Endodermal cell (in vitro differentiated cells): ENCODE data around the gene CALCB. TPM values are rescaled to one million over a fixed set of nuclear protein-coding genes. Genes with fewer than 3 reads are reported as not detected.

Experiments
- DNase-seq: peaks from one replicate; pipeline ENCODE4 v3.0.0-alpha.2; 2017
- H3K27ac ChIP-seq: 2 replicates; pipeline ENCODE4 v1.5.1; 2013; ENCODE audit warnings: mild to moderate bottlenecking, low read depth, low read length, moderate library complexity
- H3K27me3 ChIP-seq: 2 replicates; pipeline ENCODE4 v1.6.1; 2013; ENCODE audit warnings: mild to moderate bottlenecking, low read length, moderate library complexity; ENCODE audit not compliant: insufficient read depth, control insufficient read depth, poor library complexity, severe bottlenecking
- H3K36me3 ChIP-seq: 2 replicates; pipeline ENCODE4 v1.7.0; 2013; ENCODE audit warnings: mild to moderate bottlenecking, low read length, moderate library complexity; ENCODE audit not compliant: control insufficient read depth, insufficient read depth
- H3K4me1 ChIP-seq: one replicate; pipeline ENCODE4 v1.7.0; 2013; ENCODE audit warnings: low read length; ENCODE audit not compliant: control insufficient read depth, insufficient read depth
- H3K4me3 ChIP-seq: 2 replicates; pipeline ENCODE4 v1.5.1; 2013; ENCODE audit warnings: mild to moderate bottlenecking, low read length, moderate library complexity
- H3K9ac ChIP-seq: 2 replicates; pipeline ENCODE4 v1.6.1; 2013; ENCODE audit warnings: mild to moderate bottlenecking, low read length, moderate library complexity; ENCODE audit not compliant: poor library complexity, severe bottlenecking; ENCODE audit errors: extremely low read depth
- H3K9me3 ChIP-seq: 2 replicates; pipeline ENCODE4 v1.6.1; 2013; ENCODE audit warnings: mild to moderate bottlenecking, low read length, moderate library complexity; ENCODE audit not compliant: control insufficient read depth
- H3K27ac Mint-ChIP-seq: 2 replicates; pipeline ENCODE4 v1.8.0; 2020; ENCODE audit warnings: mixed read lengths
- H3K27me3 Mint-ChIP-seq: 2 replicates; pipeline ENCODE4 v1.8.0; 2021; ENCODE audit warnings: mild to moderate bottlenecking, mixed read lengths; ENCODE audit not compliant: insufficient read depth
- H3K36me3 Mint-ChIP-seq: 2 replicates; pipeline ENCODE4 v1.8.0; 2020; ENCODE audit warnings: low read depth, mixed read lengths
- H3K4me1 Mint-ChIP-seq: 2 replicates; pipeline ENCODE4 v1.8.0; 2020; ENCODE audit warnings: mixed read lengths
- H3K4me3 Mint-ChIP-seq: 2 replicates; pipeline ENCODE4 v1.8.0; 2020; ENCODE audit warnings: mild to moderate bottlenecking, moderate library complexity, mixed read lengths
- H3K9me3 Mint-ChIP-seq: 2 replicates; pipeline ENCODE4 v1.8.0; 2020; ENCODE audit warnings: mild to moderate bottlenecking, mixed read lengths
- WGBS, 2 experiments: methylation state at CpG; one replicate each; pipeline versions ENCODE4 v1.1.5 to v1.1.7; 2013; ENCODE audit warnings: missing lambda C conversion rate in 2 of 2, mixed read lengths in 1 of 2; ENCODE audit not compliant: insufficient coverage in 1 of 2, insufficient read length in 1 of 2; 5-methylcytosine and 5-hydroxymethylcytosine counted together
- total RNA-seq, 2 donors: library from RNA; stranded (reverse); fragmentation: NEBNext Ultra II Directional in 1 of 2; extraction: Animal tissue kit (Norgen Biotek cat#: 25700) in 1 of 2; gene quantifications; 2 replicates in 1 of 2; 3 replicates in 1 of 2; pipeline ENCODE4 v1.2.1, GENCODE V29; 2021
- TF ChIP-seq, protein P1 (sequence below): fragments of 200-600 bp; sonication (generic); conservative IDR thresholded peaks from 2 replicates; pipeline ENCODE4 v1.5.0; 2021; ENCODE audit warnings: antibody characterized with exemption, mild to moderate bottlenecking

Gene CALCB
- total RNA-seq, 2 donors from 2014 or later, result not detected

GRCh38 chr11:15071556-15072255, 1.7 kb upstream of the CALCB start:
- Histone ChIP-seq H3K9ac (no peak overlapping the region), H3K27me3 (peaks cover 48% of the 10 kb centered on the region), H3K27ac (no peak overlapping the region), H3K4me1 (no peaks in the 10 kb centered on the region), H3K4me3 (no peak overlapping the region), H3K36me3 (no peaks in the 10 kb centered on the region), H3K9me3 (peaks cover 8% of the 10 kb centered on the region)
- peaks cover 35% of the 10 kb centered on the region for H3K27me3 Mint-ChIP-seq
- H3K9me3 Mint-ChIP-seq, result peaks cover 54% of the 10 kb centered on the region
- DNase-seq, result no peak
- 91 to 94% methylated on average over 13 to 32 of the region's 32 CpGs for WGBS, 2 experiments
- H3K4me1 Mint-ChIP-seq, result no peaks in the 10 kb centered on the region
- no peak overlapping the region for H3K27ac Mint-ChIP-seq
- no peaks in the 10 kb centered on the region for H3K36me3 Mint-ChIP-seq
- TF ChIP-seq, protein P1, sequence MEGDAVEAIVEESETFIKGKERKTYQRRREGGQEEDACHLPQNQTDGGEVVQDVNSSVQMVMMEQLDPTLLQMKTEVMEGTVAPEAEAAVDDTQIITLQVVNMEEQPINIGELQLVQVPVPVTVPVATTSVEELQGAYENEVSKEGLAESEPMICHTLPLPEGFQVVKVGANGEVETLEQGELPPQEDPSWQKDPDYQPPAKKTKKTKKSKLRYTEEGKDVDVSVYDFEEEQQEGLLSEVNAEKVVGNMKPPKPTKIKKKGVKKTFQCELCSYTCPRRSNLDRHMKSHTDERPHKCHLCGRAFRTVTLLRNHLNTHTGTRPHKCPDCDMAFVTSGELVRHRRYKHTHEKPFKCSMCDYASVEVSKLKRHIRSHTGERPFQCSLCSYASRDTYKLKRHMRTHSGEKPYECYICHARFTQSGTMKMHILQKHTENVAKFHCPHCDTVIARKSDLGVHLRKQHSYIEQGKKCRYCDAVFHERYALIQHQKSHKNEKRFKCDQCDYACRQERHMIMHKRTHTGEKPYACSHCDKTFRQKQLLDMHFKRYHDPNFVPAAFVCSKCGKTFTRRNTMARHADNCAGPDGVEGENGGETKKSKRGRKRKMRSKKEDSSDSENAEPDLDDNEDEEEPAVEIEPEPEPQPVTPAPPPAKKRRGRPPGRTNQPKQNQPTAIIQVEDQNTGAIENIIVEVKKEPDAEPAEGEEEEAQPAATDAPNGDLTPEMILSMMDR, result no peak
- H3K4me3 Mint-ChIP-seq, result no peak overlapping the region

- Mint-ChIP-seq H3K27ac (no peak overlapping the region), H3K36me3 (no peaks in the 10 kb centered on the region), H3K27me3 (peaks cover 40% of the 10 kb centered on the region), H3K9me3 (peaks cover 54% of the 10 kb centered on the region), H3K4me1 (peaks cover 4% of the 10 kb centered on the region), H3K4me3 (no peak overlapping the region)
- Histone ChIP-seq H3K36me3 (no peaks in the 10 kb centered on the region), H3K9ac (no peak overlapping the region), H3K27ac (no peak overlapping the region), H3K27me3 (peaks cover 58% of the 10 kb centered on the region), H3K4me3 (no peak overlapping the region), H3K4me1 (no peaks in the 10 kb centered on the region), H3K9me3 (peaks cover 8% of the 10 kb centered on the region)
- WGBS, 2 experiments, result 85 to 94% methylated on average over 11 to 22 of the region's 23 CpGs
- DNase-seq, result no peak
- TF ChIP-seq, protein P1, result no peak
These were observed 746 bp upstream of the CALCB start for GRCh38 chr11:15072551-15073143.

DNA sequence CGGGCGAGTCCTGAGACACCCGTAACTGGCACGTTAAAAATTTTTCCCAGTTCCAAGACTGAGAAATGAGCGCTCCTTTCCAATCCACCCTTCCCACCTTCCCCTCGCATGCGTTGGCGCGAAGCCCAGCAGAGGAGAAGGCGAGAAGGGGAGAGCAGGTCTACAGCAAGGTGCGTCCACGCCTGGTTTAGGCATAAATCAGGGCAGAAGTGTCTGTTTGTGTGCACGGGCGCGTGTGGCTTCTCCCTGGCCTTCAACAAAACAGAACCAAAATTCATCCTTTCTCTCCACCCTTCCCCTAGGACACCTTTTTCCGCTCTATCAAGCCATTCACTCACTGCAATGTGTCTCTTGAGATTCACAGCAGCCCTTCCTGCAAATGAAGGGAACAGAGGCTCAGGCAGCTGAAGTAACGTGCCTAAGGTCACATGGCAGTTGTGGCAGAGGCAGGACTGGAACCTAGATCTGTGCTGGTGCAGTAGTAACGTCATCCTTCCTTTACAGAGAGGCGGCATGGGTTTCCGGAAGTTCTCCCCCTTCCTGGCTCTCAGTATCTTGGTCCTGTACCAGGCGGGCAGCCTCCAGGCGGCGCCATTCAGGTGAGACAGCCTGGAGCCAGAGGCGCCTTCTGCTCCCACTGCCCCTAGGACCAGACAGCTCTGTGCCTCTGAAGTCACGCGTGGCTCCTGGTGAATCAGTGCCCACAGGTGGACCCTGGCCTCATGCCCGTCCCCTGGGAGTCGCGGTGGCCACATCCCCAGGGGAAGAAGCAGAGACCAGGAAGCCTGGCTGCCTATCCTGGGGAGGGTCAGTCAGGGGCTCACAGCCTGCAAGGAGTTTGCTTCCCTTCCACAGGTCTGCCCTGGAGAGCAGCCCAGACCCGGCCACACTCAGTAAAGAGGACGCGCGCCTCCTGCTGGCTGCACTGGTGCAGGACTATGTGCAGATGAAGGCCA, 1.1 kb downstream of the CALCB start:
- H3K9ac ChIP-seq, result no peak overlapping the region
- peaks cover 37% of the 10 kb centered on the region for H3K9me3 Mint-ChIP-seq
- no peak overlapping the region for H3K4me3 Mint-ChIP-seq

More for the DNA sequence above, 1.1 kb downstream of the CALCB start:
- H3K36me3 ChIP-seq, result no peaks in the 10 kb centered on the region
- DNase-seq, result peak; percentile 99
- Mint-ChIP-seq H3K36me3 (no peaks in the 10 kb centered on the region), H3K27ac (no peak overlapping the region), H3K4me1 (peaks cover 4% of the 10 kb centered on the region), H3K27me3 (peaks cover 38% of the 10 kb centered on the region)
- H3K4me3 ChIP-seq, result peak overlapping the region; percentile 80
- H3K9me3 ChIP-seq, result no peaks in the 10 kb centered on the region
- no peaks in the 10 kb centered on the region for H3K4me1 ChIP-seq
- H3K27ac ChIP-seq, result no peak overlapping the region
- peaks cover 62% of the 10 kb centered on the region for H3K27me3 ChIP-seq
- WGBS, 2 experiments, result 14 to 22% methylated on average over 17 to 33 of the region's 33 CpGs
- TF ChIP-seq, protein P1, result peak; percentile 92
